Stimulated activated CD8-positive, alpha-beta memory T cell treated with anti-CD3 and anti-CD28 coated beads, Interleukin-7, amount 100 ng/mL, for 4 hours (primary cell): ENCODE measurements around the gene SUCO.
A peak's percentile ranks its signal among the peaks of the same experiment; 100 is the strongest.
"Not testable (repeated sequence)": the region's sequence is repeated elsewhere in the genome, so short reads cannot be mapped to it uniquely, and the experiment has no call there.

Experiments
- DNase-seq, 2 donors: peaks; one replicate each; pipeline ENCODE4 v3.0.0-alpha.2; 2020; ENCODE audit warnings: low read depth in 2 of 2

The SUCO gene

GRCh38 chr1:172607145-172607544 lies 74.2 kb downstream of the SUCO start:
- DNase-seq = no peak

- no peak for DNase-seq
These were observed 75.2 kb downstream of the SUCO start for GRCh38 chr1:172608098-172608601.

DNA sequence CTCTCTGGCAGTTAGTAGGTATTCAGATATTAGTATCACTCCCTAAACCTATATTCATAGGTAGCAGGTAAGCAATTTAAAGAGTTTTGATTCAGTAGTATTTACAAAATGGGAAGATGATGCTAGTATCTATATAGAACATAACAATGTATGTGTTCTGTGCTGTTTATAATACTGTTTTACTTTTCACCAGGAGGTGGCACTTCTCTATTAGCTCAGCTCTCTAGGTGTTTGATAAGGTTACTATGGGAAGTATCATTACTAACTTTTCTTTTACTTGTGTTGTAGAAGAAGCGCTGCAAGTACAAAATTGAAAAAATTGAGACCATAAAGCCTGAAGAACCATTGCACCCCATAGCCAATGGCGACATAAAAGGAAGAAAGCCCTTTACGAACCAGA lies 76.6 kb downstream of the SUCO start:
- no peak for DNase-seq

GRCh38 chr1:172612478-172612877 lies 79.5 kb downstream of the SUCO start:
- no peak for DNase-seq

GRCh38 chr1:172613294-172613693 lies 80.3 kb downstream of the SUCO start:
- DNase-seq = no peak

DNA sequence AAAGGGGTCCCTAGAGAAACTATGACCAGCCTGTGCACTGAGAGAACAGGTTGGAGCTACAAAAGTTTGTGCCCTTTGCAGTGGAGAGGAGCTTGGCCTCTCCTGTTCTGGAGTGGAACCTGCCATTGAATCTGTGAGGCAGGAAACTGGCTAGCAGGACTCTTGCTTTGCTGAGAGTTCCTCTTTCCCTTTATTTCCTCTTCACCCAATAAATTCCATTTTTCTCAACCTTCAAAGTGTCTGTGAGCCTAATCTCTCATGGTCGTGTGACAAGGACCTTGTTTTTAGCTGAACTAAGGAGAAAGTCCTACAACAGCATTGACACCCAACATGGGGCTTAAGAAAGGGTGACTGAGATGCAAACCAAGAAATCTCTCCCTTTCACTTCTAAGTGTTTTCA lies 83.2 kb downstream of the SUCO start:
- no peak for DNase-seq

DNA sequence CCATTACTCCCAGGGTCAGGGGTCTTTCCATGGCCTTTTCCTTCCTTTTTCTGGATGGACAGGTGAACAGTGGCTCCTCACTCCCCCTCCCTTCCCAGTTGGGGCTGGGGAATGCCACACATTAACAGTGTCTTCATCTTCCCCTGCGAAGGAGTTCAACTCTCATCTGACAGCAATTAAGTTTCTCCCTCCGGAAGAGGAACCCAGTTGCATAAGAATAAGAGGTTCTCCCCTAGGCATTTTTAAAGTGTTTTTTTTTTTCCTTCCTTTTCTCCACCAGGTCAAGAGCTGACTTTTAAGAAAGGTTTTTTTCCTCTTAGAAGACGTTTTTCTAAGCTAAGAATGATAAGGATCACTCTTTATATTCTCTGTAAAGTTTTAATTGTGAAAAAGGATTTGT lies 83.7 kb downstream of the SUCO start:
- DNase-seq = no peak

- DNase-seq = not testable (repeated sequence)
These were observed 87.7 kb downstream of the SUCO start for GRCh38 chr1:172620603-172621002.

GRCh38 chr1:172622541-172622940 lies 89.6 kb downstream of the SUCO start:
- no peak for DNase-seq

DNA sequence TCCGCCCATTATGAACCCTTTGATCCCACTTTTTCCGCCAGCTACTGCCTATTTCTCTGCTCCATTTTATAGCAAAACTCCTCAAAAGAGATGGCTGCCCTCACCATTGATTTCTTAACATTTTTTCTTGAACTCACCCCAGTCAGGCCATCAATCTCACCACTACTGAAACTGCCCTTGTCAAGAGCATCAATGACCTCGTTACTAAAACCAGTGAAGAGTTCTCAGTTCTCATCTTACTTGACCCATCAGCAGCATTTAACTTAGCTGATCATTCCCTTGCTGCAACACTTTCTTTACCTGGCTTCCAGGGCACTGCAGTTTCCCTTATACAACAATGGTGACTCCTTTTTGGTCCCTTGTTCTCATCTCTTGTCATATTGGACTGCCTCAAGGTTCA lies 90.8 kb downstream of the SUCO start:
- DNase-seq = no peak

DNA sequence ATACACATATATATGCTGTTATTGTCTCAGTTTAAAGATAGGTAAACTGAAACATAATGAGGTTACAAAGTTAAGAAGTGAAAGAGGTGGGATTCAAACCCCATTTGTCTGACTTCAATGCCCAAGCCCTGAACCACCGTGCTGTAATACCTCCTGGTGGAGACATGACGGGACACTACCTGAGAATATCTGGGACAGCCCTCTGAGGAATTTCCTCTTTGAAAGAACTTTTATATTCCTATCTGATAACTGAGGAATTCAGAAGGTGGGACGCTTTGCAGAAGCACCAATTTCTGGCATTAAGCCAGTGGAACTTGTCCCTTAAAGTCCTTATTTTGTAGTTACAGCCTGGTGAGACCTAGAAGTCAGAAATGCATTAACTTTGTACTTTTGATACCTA lies 93.9 kb downstream of the SUCO start:
- DNase-seq = no peak

DNA sequence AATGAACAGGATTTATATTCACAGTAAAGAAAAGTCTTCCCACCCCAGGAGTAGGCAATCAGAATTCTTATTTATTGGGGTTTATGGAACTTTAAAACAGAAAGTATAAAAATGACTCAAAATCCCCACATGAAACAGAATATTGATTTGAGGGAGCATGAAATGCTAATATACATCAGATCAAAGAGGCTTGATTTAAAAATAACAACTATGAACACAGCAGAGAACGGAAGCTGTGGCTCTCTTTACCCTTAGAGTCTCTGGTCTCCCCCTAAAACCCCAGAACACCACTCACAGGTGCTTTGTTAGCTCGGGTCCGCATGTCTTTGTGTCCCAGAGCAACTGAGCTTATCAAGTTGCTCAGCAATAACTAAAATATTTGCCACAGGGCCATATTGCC lies 94.8 kb downstream of the SUCO start:
- DNase-seq = no peak

- no peak for DNase-seq
These were observed 95.5 kb downstream of the SUCO start for GRCh38 chr1:172628401-172628800.

DNA sequence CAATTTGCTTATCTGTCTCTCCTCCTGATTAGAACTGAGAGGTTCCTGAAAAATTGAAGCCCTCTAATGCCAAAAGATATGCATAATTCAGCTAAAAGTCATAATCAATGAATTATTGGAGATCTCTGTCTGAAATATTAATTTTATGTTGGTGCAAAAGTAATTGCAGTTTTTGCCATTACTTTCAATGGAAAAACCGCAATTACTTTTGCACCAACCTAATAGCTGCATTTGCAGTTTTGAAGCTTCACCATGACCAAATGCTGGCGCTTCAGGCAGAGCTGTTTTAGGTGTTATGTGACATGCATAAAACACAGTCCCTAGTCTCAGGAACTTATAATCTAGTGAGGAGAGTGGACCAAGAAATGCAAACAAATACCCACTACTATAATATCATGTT lies 96.2 kb downstream of the SUCO start:
- DNase-seq = no peak

- no peak for DNase-seq
These were observed 96.7 kb downstream of the SUCO start for GRCh38 chr1:172629638-172630037.

GRCh38 chr1:172630056-172630818 lies 97.3 kb downstream of the SUCO start:
- DNase-seq = no peak

GRCh38 chr1:172630868-172631267 lies 97.9 kb downstream of the SUCO start:
- DNase-seq = no peak

GRCh38 chr1:172637522-172637921 lies 104.6 kb downstream of the SUCO start:
- DNase-seq = peak; percentile 10 to 37

DNA sequence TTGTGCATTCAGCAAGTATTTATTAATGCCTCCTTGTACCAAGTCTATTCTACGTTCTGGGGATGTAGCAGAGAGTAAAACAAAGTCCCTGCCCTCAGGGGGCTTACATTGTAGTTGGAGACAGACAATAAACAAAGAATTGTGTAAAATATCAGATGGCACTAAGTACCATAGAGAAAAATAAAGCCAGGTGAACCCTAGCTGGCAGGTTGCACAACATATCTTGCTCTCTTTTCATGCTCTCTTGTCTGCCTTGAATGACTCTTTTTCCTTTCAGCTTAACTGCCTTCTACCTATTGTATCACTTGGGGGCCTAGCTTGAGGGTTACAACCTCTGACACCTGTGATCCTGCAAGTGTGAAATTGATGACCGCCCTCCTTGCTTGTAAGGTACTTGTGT lies 105.3 kb downstream of the SUCO start:
- DNase-seq = no peak

DNA sequence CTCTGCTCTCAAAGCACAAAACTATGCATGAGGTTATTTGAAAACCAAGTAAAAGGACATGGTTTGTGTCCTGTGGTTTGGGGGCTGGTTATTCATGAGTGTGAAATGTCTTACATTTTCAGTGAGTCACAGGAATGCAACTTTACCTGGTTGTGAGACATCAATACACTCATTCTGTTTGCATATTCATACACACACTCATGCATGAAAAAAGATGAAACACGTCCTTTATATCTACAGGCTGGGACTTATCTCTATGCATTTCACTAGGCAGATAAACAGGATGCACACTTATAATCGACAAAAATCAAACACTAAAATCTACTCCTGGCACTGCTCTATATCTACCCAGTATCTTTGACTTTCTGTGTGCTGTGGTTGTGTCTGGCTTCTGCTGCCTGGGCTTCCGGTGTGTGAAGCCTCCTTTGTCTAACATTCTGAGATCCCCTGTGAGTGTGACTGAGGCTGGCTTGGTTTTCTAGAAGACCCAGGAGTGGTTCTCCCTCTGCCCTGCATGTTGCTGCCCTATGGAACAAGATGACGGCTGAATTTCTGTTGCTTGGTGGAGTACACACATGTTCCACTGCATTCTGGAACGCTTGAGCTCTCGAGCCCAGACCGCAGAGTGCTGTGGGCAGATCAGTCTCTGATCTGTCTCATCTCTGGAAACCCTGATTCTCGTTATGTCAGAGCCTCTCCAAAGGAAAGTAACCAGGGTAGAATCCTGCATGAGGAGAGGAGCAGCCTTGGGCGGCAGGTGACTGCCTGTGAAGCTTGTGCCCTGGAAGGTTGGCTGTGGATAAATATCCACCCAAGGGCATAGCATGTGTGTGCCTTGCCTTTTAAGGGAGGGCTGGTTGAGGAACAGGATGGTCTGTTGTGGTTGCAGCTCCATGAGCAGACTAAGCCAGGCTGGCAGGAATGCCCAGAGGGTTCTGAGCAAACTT lies 106.2 kb downstream of the SUCO start:
- DNase-seq = peak; percentile 70 to 73

DNA sequence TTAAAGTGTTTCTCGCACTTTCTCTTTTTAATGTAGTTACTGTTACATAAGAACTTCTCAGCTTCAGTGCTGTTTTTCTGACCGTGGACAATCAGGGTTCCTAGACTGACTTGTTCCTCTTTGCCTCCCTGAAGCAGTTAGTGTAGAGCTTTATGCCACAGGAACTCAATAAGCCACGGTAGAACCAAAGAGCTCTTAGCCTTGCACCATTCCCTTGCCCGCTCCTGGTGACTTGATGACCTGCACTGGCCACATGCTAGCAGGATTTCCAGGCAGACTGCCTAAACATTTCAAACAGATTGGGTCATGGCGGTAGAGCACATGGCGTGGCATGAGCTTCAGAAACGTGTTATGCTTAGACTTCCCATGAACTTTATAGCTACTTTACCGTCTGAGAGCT lies 107.2 kb downstream of the SUCO start:
- DNase-seq = no peak

GRCh38 chr1:172641492-172641891 lies 108.5 kb downstream of the SUCO start:
- no peak for DNase-seq

DNA sequence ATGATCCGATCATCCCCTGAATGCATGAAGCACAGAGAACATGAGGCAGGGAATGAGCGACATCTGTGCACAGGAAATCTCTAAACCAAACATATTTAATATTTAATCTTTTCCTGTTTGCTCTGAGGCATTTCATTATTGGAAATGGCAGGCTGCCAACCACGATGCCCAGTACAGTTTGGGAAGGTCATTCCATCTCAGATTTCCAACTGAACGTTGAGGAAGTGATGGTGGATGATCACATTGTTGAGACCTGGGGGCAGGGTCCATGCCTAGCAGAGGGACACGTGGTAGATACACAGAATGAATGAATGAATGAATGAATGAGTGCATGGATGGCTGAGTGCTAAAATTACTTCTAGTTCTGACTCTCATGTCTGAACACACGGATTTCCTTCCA lies 110.0 kb downstream of the SUCO start:
- DNase-seq = no peak
